PC-9 (cell line): ENCODE results near the gene NLN. TPM values are rescaled to one million over a fixed set of nuclear protein-coding genes. Genes with fewer than 3 reads are reported as not detected.

Experiments used
- BruUV-seq: library from RNA; stranded (reverse); fragments of 400-500 nt; replicated peaks from 2 replicates; lab custom pipeline; 2021; lab: Mats Ljungman, UMichigan
- CTCF ChIA-PET: fragments of 300-600 bp; sonication (Branson Sonifier 250); formaldehyde crosslinking; loops from one replicate; lab custom pipeline; 2022; ENCODE audit warnings: antibody characterized with exemption; lab: Charles Lee
- POLR2A ChIA-PET: fragments of 300-600 bp; sonication (Branson Sonifier 250); formaldehyde crosslinking; loops from one replicate; lab custom pipeline; 2022; ENCODE audit warnings: antibody characterized with exemption; ENCODE audit not compliant: unreplicated experiment; lab: Charles Lee
- DNase-seq, 2 experiments: peaks; one replicate each; pipeline versions ENCODE4 v3.0.0 to v3.0.0-alpha.2; 2015 to 2022; ENCODE audit warnings: mixed read lengths in 1 of 2
- H2AFZ ChIP-seq: fragments of 200-600 bp; sonication (generic); 2 replicates; pipeline ENCODE4 v1.8.1; 2017; ENCODE audit warnings: antibody characterized with exemption
- H3F3A ChIP-seq: fragments of 200-600 bp; sonication (generic); 2 replicates; pipeline ENCODE4 v1.8.1; 2017; ENCODE audit warnings: antibody characterized with exemption, mild to moderate bottlenecking, low read depth; ENCODE audit not compliant: insufficient read depth
- H3K27ac ChIP-seq: fragments of 200-600 bp; sonication (generic); 2 replicates; pipeline ENCODE4 v1.6.1; 2016; ENCODE audit warnings: mixed run types
- H3K27me3 ChIP-seq: fragments of 200-600 bp; sonication (generic); 2 replicates; pipeline ENCODE4 v1.6.1; 2016; ENCODE audit warnings: low read depth, mixed run types; ENCODE audit not compliant: insufficient read depth
- H3K36me3 ChIP-seq: fragments of 200-600 bp; sonication (generic); 2 replicates; pipeline ENCODE4 v1.6.1; 2016; ENCODE audit warnings: low read depth, mixed run types
- H3K4me1 ChIP-seq: fragments of 200-600 bp; sonication (generic); replicated peaks from 2 replicates; pipeline ENCODE4 v1.6.1; 2016; ENCODE audit warnings: mixed run types; ENCODE audit not compliant: insufficient read depth
- H3K4me2 ChIP-seq: fragments of 200-600 bp; sonication (generic); 2 replicates; pipeline ENCODE4 v1.6.1; 2017; ENCODE audit warnings: mixed run types
- H3K4me3 ChIP-seq: fragments of 200-600 bp; sonication (generic); 2 replicates; pipeline ENCODE4 v1.6.1; 2016; ENCODE audit warnings: mixed run types
- H3K79me2 ChIP-seq: fragments of 200-600 bp; sonication (generic); 2 replicates; pipeline ENCODE4 v1.6.1; 2017; ENCODE audit warnings: low read depth, mixed run types
- H3K9me2 ChIP-seq: fragments of 200-600 bp; sonication (generic); 2 replicates; pipeline ENCODE4 v1.8.1; 2017; ENCODE audit warnings: mild to moderate bottlenecking; ENCODE audit not compliant: insufficient read depth
- H3K9me3 ChIP-seq: fragments of 200-600 bp; sonication (generic); 2 replicates; pipeline ENCODE4 v1.8.1; 2016; ENCODE audit warnings: low read depth; ENCODE audit not compliant: insufficient read depth
- H4K20me1 ChIP-seq: fragments of 200-600 bp; sonication (generic); 2 replicates; pipeline ENCODE4 v1.8.1; 2017; ENCODE audit not compliant: insufficient read depth
- CTCF ChIP-seq: fragments of 200-600 bp; sonication (generic); conservative IDR thresholded peaks from 2 replicates; pipeline ENCODE4 v1.6.1; 2017; ENCODE audit warnings: mixed run types, antibody characterized with exemption, mild to moderate bottlenecking, moderate library complexity
- EZH2 ChIP-seq: fragments of 200-600 bp; sonication (generic); IDR thresholded peaks from 2 replicates; pipeline ENCODE4 v1.8.0; 2017; ENCODE audit warnings: antibody characterized with exemption, low read depth
- intact Hi-C: fragments of 100-400 bp; cut with micrococcal nuclease; formaldehyde crosslinking; loops from one replicate; pipeline ENCODE4 v1.10.0; 2022; ENCODE audit not compliant: unreplicated experiment
- total RNA-seq: library from RNA; stranded (reverse); gene quantifications from 2 replicates; pipeline ENCODE4 v1.2.3, GENCODE V29; 2021

Gene NLN
- total RNA-seq, 1 experiment from 2014 or later: 56.7 TPM

GRCh38 chr5:65695896-65696295 lies 26.1 kb upstream of the NLN start:
- no peak for TF ChIP-seq CTCF
- no peak for TF ChIP-seq EZH2
- intact Hi-C loops: no loop called here
- H3K9me2 ChIP-seq: no peaks in the 10 kb centered on the region
- H3F3A ChIP-seq: no peaks in the 10 kb centered on the region
- H3K4me3 ChIP-seq: no peak overlapping the region
- no peaks in the 10 kb centered on the region for H3K36me3 ChIP-seq
- no peak overlapping the region for H3K4me2 ChIP-seq
- no peak overlapping the region for H2AFZ ChIP-seq
- no peak for DNase-seq
- ChIA-PET CTCF (no interaction called here), POLR2A (no interaction called here)
- no peaks in the 10 kb centered on the region for H3K79me2 ChIP-seq
- H3K4me1 ChIP-seq: no peaks in the 10 kb centered on the region
- no peaks in the 10 kb centered on the region for H3K27me3 ChIP-seq
- no TSS peak for BruUV-seq
- H3K27ac ChIP-seq: no peak overlapping the region
- H4K20me1 ChIP-seq: no peaks in the 10 kb centered on the region
- H3K9me3 ChIP-seq: no peaks in the 10 kb centered on the region

DNA sequence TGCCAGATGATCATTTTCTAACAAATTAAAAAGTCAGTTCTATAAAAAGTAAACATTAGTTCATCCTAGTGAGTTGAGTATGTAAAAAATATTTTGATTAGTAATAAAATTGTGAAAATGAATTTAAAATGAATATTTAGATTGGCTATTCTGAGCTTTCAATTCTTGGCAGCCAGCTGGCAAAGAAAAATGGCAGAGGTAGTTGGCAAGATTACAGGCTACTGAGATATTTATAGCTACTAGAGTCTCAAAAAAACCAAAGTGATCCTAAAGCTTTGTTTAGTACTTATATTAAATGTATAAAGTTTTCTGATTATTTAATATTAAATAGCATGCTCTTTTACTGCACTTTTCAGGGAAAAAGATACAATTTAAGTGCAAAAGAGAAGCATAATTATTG lies 25.1 kb upstream of the NLN start:
- no peaks in the 10 kb centered on the region for H3K79me2 ChIP-seq
- H3K9me3 ChIP-seq: no peaks in the 10 kb centered on the region
- no peak for DNase-seq
- no peaks in the 10 kb centered on the region for H3K27me3 ChIP-seq
- no peak overlapping the region for H2AFZ ChIP-seq
- H3K4me1 ChIP-seq: no peaks in the 10 kb centered on the region
- H3K36me3 ChIP-seq: no peaks in the 10 kb centered on the region
- BruUV-seq: no TSS peak
- intact Hi-C loops: no loop called here
- no peaks in the 10 kb centered on the region for H3K9me2 ChIP-seq
- H3K4me2 ChIP-seq: no peak overlapping the region
- no peak overlapping the region for H3K27ac ChIP-seq
- no peaks in the 10 kb centered on the region for H4K20me1 ChIP-seq
- CTCF ChIA-PET: no interaction called here
- TF ChIP-seq CTCF (no peak), EZH2 (no peak)
- no peaks in the 10 kb centered on the region for H3F3A ChIP-seq
- POLR2A ChIA-PET: no interaction called here
- no peak overlapping the region for H3K4me3 ChIP-seq

GRCh38 chr5:65699338-65699737 lies 22.7 kb upstream of the NLN start:
- Histone ChIP-seq H3K36me3 (no peaks in the 10 kb centered on the region), H3K9me3 (no peaks in the 10 kb centered on the region), H3K27me3 (no peaks in the 10 kb centered on the region), H4K20me1 (no peaks in the 10 kb centered on the region), H3K4me2 (no peak overlapping the region), H2AFZ (no peak overlapping the region), H3K79me2 (no peaks in the 10 kb centered on the region), H3K4me1 (no peaks in the 10 kb centered on the region), H3K4me3 (no peak overlapping the region), H3K9me2 (no peaks in the 10 kb centered on the region), H3K27ac (no peak overlapping the region), H3F3A (no peaks in the 10 kb centered on the region)
- ChIA-PET CTCF (no interaction called here), POLR2A (no interaction called here)
- BruUV-seq: no TSS peak
- DNase-seq: no peak
- intact Hi-C loops: no loop called here
- TF ChIP-seq CTCF (no peak), EZH2 (no peak)
